Suprapubic skin (tissue), 4 donors: ENCODE measurements around the gene TMEM63A.
"Not testable (repeated sequence)": the region's sequence is repeated elsewhere in the genome, so short reads cannot be mapped to it uniquely, and the experiment has no call there.

Source experiments
- POLR2A ChIP-seq, 2 donors: fragments of 450-650 bp; IDR thresholded peaks; one replicate each; pipeline ENCODE4 v1.6.1; 2017; ENCODE audit warnings: antibody characterized with exemption in 2 of 2, mild to moderate bottlenecking in 2 of 2, moderate library complexity in 2 of 2
- POLR2AphosphoS5 ChIP-seq, 3 donors: sonication (generic); formaldehyde crosslinking; IDR thresholded peaks; one replicate each; pipeline ENCODE4 v1.6.1; 2017; ENCODE audit warnings: antibody characterized with exemption in 3 of 3
- TF ChIP-seq, protein P1 (sequence below), 2 donors: fragments of 200-600 bp in 1 of 2; fragments of 450-650 bp in 1 of 2; sonication (generic) in 1 of 2; IDR thresholded peaks; one replicate each; pipeline ENCODE4 v1.5.1; 2016 to 2019; ENCODE audit warnings: antibody characterized with exemption in 2 of 2, mild to moderate bottlenecking in 1 of 2, moderate library complexity in 1 of 2

DNA sequence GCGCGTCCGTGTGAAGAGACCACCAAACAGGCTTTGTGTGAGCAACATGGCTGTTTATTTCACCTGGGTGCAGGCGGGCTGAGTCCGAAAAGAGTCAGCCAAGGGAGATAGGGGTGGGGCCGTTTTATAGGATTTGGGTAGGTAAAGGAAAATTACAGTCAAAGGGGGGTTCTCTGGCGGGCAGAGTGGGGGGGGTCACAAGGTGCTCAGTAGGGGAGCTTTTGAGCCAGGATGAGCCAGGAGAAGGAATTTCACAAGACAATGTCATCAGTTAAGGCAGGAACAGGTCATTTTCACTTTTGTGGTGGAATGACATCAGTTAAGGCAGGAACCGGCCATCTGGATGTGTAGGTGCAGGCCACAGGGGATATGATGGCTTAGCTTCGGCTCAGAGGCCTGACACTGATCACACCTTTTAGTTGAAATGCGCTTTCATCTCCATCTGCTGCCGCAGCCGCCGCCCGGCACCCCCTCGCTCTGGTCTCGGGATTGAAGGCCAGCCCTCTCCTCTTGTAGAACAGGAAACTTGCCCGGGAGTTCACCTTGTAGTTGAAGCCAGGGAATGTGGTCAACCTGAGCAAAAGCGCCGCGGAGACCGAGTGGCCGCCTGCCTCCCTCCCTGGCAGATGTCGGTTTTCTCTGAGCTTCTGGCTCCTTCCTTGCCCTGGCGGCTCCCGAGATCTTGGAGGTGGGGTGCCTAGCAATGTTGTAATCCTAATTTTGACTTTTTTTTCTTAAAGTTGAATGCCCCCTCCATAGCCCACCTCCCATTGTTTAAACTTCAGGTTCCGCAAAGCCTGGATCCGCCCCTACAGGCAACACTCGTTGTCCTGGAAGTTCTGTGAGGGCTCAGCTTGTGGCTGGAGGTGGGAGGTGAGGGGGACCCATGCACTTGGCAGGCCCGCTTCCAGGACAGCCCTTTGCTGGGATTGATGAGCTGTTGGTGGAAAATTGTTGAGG is 71.3 kb downstream of the TMEM63A start:
- not testable (repeated sequence) for TF ChIP-seq POLR2AphosphoS5, POLR2A (IDR thresholded peaks at IDR 0.05)
- TF ChIP-seq, protein P1, sequence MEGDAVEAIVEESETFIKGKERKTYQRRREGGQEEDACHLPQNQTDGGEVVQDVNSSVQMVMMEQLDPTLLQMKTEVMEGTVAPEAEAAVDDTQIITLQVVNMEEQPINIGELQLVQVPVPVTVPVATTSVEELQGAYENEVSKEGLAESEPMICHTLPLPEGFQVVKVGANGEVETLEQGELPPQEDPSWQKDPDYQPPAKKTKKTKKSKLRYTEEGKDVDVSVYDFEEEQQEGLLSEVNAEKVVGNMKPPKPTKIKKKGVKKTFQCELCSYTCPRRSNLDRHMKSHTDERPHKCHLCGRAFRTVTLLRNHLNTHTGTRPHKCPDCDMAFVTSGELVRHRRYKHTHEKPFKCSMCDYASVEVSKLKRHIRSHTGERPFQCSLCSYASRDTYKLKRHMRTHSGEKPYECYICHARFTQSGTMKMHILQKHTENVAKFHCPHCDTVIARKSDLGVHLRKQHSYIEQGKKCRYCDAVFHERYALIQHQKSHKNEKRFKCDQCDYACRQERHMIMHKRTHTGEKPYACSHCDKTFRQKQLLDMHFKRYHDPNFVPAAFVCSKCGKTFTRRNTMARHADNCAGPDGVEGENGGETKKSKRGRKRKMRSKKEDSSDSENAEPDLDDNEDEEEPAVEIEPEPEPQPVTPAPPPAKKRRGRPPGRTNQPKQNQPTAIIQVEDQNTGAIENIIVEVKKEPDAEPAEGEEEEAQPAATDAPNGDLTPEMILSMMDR (IDR thresholded peaks at IDR 0.05): not testable (repeated sequence)
